Stimulated activated naive CD8-positive, alpha-beta T cell treated with anti-CD3 and anti-CD28 coated beads, Interleukin-15, Interleukin-2, amounts not matched to agents 100 ng/mL and 50 ng/mL, for 24 hours (primary cell): ENCODE measurements around the gene IDI2.

Source experiments
- H3K27ac Mint-ChIP-seq: one replicate; pipeline ENCODE4 v1.8.0; 2021; ENCODE audit warnings: mild to moderate bottlenecking, mixed read lengths
- H3K27me3 Mint-ChIP-seq: one replicate; pipeline ENCODE4 v1.8.0; 2021; ENCODE audit warnings: mixed read lengths
- H3K36me3 Mint-ChIP-seq: one replicate; pipeline ENCODE4 v1.8.0; 2021; ENCODE audit warnings: low read depth, mixed read lengths
- H3K4me1 Mint-ChIP-seq: one replicate; pipeline ENCODE4 v1.8.0; 2021; ENCODE audit warnings: low read depth, mixed read lengths
- H3K4me3 Mint-ChIP-seq: one replicate; pipeline ENCODE4 v1.8.0; 2021; ENCODE audit warnings: mild to moderate bottlenecking, mixed read lengths
- H3K9me3 Mint-ChIP-seq: one replicate; pipeline ENCODE4 v1.8.0; 2021; ENCODE audit warnings: mixed read lengths

The IDI2 gene

DNA sequence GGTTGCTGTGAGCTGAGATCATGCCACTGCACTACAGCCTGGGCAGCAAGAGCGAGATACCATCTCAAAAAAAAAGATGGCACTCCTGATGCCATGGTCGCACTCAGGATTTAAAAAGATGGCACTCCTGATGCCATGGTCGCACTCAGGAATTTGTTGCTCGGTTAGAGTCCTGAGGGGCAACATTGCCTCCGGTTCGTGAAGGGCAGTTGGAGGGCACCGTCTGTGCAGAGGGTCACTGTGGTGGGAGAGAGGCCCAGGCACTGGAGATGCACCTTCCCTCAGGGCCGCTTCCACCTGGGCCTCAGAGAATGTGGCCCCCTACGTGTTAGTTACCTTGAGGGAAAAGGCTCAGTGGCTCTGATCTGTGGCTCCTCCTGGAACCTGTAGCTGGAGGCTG lies 19.1 kb downstream of the IDI2 start:
- Mint-ChIP-seq H3K4me3 (no peak overlapping the region), H3K4me1 (peaks cover 21% of the 10 kb centered on the region), H3K9me3 (no peaks in the 10 kb centered on the region), H3K36me3 (peaks cover 84% of the 10 kb centered on the region), H3K27ac (no peak overlapping the region), H3K27me3 (no peaks in the 10 kb centered on the region)

GRCh38 chr10:1003884-1004670 lies 21.6 kb downstream of the IDI2 start:
- H3K27ac Mint-ChIP-seq, result no peak overlapping the region
- no peaks in the 10 kb centered on the region for H3K9me3 Mint-ChIP-seq
- no peak overlapping the region for H3K4me3 Mint-ChIP-seq
- H3K36me3 Mint-ChIP-seq, result peaks cover 85% of the 10 kb centered on the region
- H3K4me1 Mint-ChIP-seq, result peaks cover 22% of the 10 kb centered on the region
- no peaks in the 10 kb centered on the region for H3K27me3 Mint-ChIP-seq

DNA sequence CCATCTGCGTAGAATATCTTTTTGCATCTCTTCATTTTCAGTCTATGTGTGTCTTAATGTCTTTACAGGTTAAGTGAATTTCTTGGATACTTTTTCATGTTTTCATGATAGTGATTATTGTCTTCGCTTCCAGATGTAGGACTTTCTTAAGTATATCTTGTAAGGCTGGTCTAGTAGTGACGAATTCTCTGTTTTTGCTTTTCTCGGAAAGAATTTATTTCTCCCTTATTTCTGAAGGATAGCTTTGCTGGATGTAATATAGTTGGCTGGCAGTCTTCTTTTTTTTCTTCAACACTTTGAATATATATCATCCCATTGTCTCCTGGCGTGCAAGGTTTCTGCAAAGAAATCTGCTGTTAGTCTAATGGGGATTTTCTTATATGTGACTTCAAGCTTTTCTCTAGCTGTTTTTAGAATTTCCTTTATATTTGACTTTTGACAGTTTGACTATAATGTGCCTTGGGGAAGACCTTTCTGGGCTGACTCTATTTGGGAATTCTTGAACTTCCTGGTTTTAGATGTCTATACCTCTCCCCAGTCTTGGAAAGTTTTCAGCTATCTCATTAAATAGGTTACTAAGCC lies 23.1 kb downstream of the IDI2 start:
- H3K4me1 Mint-ChIP-seq, result peaks cover 13% of the 10 kb centered on the region
- H3K27me3 Mint-ChIP-seq, result no peaks in the 10 kb centered on the region
- peaks cover 85% of the 10 kb centered on the region for H3K36me3 Mint-ChIP-seq
- peak overlapping the region; percentile 17 for H3K27ac Mint-ChIP-seq
- no peaks in the 10 kb centered on the region for H3K9me3 Mint-ChIP-seq
- no peak overlapping the region for H3K4me3 Mint-ChIP-seq

DNA sequence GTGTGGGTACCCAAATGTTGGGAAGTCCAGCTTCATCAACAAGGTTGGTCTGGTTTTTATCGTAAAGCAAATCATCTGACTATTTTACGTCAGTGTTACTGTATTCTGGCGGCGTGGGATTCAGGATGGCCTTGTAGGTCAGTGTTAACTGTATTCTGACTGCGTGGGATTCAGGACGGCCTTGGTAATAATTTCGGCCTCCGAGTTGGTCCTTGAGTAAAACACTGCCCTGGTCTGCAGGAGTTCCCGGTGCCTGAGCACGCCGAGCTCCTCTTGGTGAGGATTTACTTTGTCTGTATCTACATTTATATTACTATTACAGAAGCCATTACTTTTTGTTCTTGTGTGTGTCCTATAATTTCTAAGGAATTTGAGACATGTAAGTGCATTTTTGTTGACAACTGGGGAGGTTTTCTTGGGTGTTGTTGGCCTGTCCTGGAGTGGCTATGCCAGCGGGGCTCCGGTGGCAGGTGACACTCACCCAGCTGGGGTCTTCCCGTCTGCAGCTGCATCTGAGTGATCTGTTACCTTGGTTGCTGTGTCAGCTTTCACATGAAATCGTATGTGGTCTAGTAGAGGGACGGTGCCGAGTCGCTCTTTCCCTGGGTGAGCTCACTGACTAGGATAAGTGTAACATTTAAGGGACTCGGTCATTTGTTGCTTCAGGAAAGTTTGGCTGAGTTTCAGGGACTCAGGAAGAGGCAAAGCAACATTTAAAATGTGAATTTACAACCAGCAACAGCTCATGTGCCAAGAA lies 28.2 kb downstream of the IDI2 start:
- H3K4me1 Mint-ChIP-seq, result peaks cover 15% of the 10 kb centered on the region
- H3K27ac Mint-ChIP-seq, result peak overlapping the region; percentile 4
- H3K9me3 Mint-ChIP-seq, result no peaks in the 10 kb centered on the region
- H3K4me3 Mint-ChIP-seq, result no peak overlapping the region
- H3K27me3 Mint-ChIP-seq, result no peaks in the 10 kb centered on the region
- peaks cover 96% of the 10 kb centered on the region for H3K36me3 Mint-ChIP-seq

- Mint-ChIP-seq H3K9me3 (no peaks in the 10 kb centered on the region), H3K36me3 (peaks cover 90% of the 10 kb centered on the region), H3K27me3 (no peaks in the 10 kb centered on the region), H3K4me3 (no peak overlapping the region), H3K4me1 (peaks cover 12% of the 10 kb centered on the region), H3K27ac (no peak overlapping the region)
Observed at GRCh38 chr10:996031-996430, 29.6 kb downstream of the IDI2 start.

DNA sequence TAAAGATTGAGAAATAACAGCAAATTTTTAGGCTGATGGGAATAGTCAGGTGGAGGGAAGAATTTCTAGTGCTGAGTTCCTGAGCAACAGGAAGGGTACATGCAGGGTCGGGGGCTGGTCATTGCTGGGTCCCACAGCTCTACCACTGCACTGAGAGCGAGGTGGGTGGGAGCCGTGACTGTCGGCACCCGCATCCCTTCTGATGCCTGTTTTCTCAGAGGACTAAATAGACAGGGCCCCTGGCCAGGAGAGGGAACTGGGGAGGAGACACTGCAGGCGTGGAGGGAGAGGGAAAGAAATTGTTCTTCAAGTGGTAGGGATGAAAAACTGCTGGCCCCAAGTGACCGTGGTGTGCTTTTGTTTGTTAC lies 30.1 kb downstream of the IDI2 start:
- H3K27me3 Mint-ChIP-seq, result no peaks in the 10 kb centered on the region
- H3K4me1 Mint-ChIP-seq, result peaks cover 14% of the 10 kb centered on the region
- no peak overlapping the region for H3K27ac Mint-ChIP-seq
- H3K9me3 Mint-ChIP-seq, result no peaks in the 10 kb centered on the region
- no peak overlapping the region for H3K4me3 Mint-ChIP-seq
- peaks cover 90% of the 10 kb centered on the region for H3K36me3 Mint-ChIP-seq

- H3K9me3 Mint-ChIP-seq, result no peaks in the 10 kb centered on the region
- H3K27ac Mint-ChIP-seq, result no peak overlapping the region
- H3K4me3 Mint-ChIP-seq, result no peak overlapping the region
- peaks cover 19% of the 10 kb centered on the region for H3K4me1 Mint-ChIP-seq
- H3K36me3 Mint-ChIP-seq, result peaks cover 90% of the 10 kb centered on the region
- no peaks in the 10 kb centered on the region for H3K27me3 Mint-ChIP-seq
Observed at GRCh38 chr10:994836-995558, 30.7 kb downstream of the IDI2 start.

GRCh38 chr10:992871-993270 lies 32.8 kb downstream of the IDI2 start:
- H3K36me3 Mint-ChIP-seq, result peaks cover 83% of the 10 kb centered on the region
- H3K27me3 Mint-ChIP-seq, result no peaks in the 10 kb centered on the region
- H3K4me1 Mint-ChIP-seq, result peaks cover 33% of the 10 kb centered on the region
- H3K27ac Mint-ChIP-seq, result peak overlapping the region; percentile 45
- H3K4me3 Mint-ChIP-seq, result no peak overlapping the region
- no peaks in the 10 kb centered on the region for H3K9me3 Mint-ChIP-seq

DNA sequence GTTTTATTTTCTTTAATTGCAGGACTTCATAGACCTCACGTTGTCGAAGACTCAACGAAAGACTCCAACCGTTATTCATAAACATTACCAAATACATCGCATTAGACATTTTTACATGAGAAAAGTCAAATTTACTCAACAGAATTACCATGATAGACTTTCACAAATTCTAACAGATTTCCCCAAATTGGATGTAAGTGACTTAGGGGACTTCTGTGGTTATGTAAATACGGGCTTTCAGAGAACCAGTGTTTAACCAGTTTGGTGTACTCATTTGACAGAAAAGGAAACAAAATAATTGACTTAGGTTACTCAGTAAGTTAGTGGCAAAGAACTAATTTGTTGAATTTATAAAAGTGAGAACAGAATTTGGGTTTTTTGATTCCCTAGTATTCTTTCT lies 33.2 kb downstream of the IDI2 start:
- Mint-ChIP-seq H3K27ac (no peak overlapping the region), H3K27me3 (no peaks in the 10 kb centered on the region), H3K36me3 (peaks cover 79% of the 10 kb centered on the region), H3K4me1 (peaks cover 36% of the 10 kb centered on the region), H3K4me3 (peak overlapping the region; percentile 8), H3K9me3 (no peaks in the 10 kb centered on the region)

DNA sequence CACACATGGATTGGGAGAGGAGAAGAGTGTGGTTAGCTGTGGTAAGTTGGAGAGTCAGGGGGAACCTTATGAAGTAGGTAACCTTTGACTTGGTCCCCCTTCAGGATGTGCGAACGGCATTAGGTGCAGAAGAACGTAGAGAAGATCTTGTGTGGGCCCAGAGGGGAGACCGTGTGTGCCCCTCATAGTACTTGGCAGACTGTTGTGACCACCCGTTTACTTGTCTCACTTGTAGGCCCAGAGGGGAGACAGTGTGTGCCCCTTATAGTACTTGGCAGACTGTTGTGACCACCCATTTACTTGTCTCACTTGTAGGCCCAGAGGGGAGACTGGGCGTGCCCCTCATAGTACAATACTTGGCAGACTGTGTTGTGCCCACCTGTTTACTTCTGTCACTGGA lies 34.9 kb downstream of the IDI2 start:
- H3K4me3 Mint-ChIP-seq, result peak overlapping the region; percentile 93

DNA sequence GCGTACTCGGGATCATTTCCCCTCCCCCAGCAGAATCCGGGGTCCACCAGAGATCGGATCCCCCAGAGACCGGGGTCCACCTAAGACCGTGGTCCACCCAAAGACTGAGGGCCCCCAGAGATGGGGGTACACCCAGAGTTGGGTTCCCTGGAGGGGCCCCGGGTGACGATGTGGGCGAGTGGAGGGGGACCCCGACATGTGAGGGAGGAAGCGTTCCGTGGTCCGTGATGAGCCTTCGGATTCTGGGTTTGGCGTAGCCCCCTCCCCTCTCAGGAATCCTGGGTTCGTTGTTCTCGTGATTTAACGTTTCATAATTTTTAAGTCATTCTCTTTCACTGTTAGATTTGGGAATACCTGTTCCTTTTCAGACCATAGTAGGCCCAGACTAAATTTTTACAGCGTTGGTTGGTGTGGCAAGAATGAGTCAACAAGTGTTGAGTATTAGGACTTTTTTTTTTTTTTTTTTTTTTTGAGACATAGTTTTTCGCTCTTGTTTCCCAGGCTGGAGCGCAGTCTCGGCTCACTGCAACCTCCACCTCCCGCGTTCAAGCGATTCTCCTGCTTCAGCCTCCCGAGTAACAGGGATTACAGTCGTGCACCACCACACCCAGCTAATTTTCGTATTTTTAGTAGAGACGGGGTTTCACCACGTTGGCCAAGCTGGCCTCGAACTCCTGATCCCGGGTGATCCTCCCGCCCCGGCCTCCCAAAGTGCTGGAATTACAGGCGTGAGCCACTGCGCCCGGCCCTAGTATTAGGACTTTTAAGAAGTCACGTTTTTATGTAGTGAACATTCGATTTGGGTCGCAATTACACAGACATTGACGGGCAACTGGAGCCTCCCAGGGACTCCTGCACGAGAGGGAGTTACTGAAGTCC lies 36.8 kb downstream of the IDI2 start:
- H3K27ac Mint-ChIP-seq, result peak overlapping the region; percentile 98
- no peaks in the 10 kb centered on the region for H3K9me3 Mint-ChIP-seq
- H3K4me1 Mint-ChIP-seq, result peaks cover 48% of the 10 kb centered on the region
- H3K27me3 Mint-ChIP-seq, result no peaks in the 10 kb centered on the region
- peak overlapping the region; percentile 93 for H3K4me3 Mint-ChIP-seq
- H3K36me3 Mint-ChIP-seq, result peaks cover 46% of the 10 kb centered on the region

More for the DNA sequence above, 34.9 kb downstream of the IDI2 start:
- no peaks in the 10 kb centered on the region for H3K9me3 Mint-ChIP-seq
- H3K27me3 Mint-ChIP-seq, result no peaks in the 10 kb centered on the region
- peaks cover 65% of the 10 kb centered on the region for H3K36me3 Mint-ChIP-seq
- peaks cover 48% of the 10 kb centered on the region for H3K4me1 Mint-ChIP-seq
- H3K27ac Mint-ChIP-seq, result peak overlapping the region; percentile 77

DNA sequence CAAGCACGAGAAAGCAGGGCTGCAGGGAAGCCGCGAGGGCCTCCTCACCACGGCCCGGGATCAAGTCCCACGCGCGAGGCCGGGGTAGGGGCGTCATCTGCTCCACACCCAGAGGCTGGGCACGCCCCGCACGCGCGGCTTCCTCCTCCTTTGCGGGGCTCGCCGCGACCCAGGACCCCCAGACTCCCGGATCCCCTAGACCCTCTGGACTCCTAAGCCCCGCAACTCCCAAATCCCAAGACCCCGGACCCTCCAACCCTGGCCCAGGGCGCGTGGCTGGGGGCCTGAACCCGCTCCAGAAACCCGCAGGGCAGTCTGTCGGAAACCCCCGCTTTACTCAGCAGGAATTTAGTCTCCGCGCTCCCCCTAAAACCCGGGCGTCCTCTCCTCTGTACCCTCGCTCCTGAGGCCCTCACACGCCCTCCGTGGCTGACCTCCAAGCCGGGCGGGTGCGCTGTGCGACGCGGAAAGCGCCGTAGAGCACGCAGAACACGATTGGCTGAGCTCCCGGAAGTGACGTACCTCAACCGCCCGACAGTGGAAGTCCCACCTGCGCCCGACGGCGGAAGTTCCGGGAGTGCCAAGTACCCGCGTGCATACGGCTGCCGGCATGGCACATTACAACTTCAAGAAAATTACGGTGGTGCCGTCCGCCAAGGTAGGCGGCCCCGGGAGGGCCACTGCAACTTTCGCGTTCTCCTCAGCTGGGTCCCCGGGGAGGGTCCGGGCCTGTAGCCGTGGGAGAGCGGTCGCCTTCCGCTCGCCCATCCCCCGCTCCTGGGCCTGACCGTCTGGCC lies 37.6 kb downstream of the IDI2 start, which contains the start of gene GTPBP4:
GTPBP4 (plus strand) TSS at position 565 of the 797 bp plus-strand sequence; CDS start at position 611, 46 bp downstream.
- H3K4me3 Mint-ChIP-seq, result peak within 1 kb of the TSS; percentile 93
- peak within 1 kb of the TSS; percentile 98 for H3K27ac Mint-ChIP-seq
- H3K27me3 Mint-ChIP-seq, result no peaks in the 10 kb centered on the region
- peaks cover 38% of the 10 kb centered on the region for H3K36me3 Mint-ChIP-seq
- H3K4me1 Mint-ChIP-seq, result peaks cover 48% of the 10 kb centered on the region
- H3K9me3 Mint-ChIP-seq, result no peaks in the 10 kb centered on the region

GRCh38 chr10:987620-987869 lies 38.1 kb downstream of the IDI2 start:
- Mint-ChIP-seq H3K27me3 (no peaks in the 10 kb centered on the region), H3K4me3 (peak overlapping the region; percentile 93), H3K27ac (peak overlapping the region; percentile 98), H3K4me1 (peaks cover 46% of the 10 kb centered on the region), H3K9me3 (no peaks in the 10 kb centered on the region), H3K36me3 (peaks cover 33% of the 10 kb centered on the region)
